GM21529 (cell line): Measurements from ENCODE around the gene RAP1GAP2.
"Not testable (repeated sequence)": the region's sequence is repeated elsewhere in the genome, so short reads cannot be mapped to it uniquely, and the experiment has no call there.

Experiments used
- ATAC-seq: cut with Tn5 transposase; IDR thresholded peaks from one replicate; pipeline ENCODE4 v1.9.1; 2021; ENCODE audit not compliant: unreplicated experiment

RAP1GAP2 gene

DNA sequence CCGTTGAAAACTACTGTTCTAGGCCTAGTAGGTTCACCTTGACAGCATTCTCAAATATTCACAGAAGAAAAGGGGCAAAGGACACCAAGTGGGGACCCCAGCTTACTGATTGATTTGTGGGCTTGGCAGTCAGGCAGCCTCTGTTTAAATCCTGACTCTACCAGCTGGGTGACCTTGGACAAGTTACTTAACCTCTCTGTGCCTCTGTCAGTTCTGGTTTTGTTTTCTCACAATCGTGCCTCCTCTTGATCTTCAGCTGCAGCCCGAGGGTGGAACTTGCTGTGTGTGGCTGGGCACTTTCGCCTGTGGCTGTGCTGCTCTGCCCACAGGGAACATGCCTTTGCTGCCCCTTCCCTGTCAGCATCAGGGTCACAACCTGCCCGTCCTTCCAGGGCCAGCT is 17.8 kb downstream of the RAP1GAP2 start:
- no peak for ATAC-seq

DNA sequence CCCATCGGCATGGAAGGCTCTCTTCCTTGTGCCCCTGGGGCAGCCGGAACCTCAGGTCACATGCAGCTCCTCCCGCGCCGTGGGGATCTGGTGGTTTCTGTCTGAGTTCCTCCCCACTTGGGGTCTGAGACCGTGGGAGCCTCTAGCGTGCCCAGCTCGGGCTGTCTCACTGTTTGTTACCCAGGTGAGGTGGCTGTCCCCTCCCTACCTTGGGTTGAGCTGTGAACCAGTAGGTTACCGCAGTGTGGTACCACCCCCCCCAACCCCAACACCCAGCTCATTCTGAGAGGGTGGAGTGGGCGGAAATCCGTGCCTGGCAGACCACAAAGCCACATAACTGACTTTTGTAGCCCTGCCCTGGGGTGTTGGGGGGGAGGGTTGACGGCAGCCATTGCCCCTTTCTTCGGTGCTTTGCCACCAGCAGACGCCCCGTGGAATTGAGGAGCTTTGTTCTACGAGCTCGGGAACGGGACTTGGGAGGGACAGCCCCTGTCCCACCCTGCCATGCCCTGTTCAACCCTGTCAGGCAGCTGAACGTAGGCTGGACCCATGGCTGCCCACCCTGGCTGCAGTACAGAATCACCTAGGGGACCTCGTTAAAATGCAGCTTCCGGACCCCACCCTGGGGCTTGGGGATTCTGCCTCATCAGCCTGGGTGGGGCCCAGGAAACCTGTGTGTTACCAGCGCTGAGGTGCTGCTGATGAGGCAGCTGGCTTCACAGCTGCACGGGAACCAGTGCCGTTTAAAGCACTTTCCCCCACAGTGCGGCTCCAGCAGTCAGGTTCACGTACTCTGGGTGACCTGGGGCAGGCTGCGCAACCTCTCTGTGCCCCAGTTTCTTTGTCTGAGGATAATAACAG is 18.5 kb downstream of the RAP1GAP2 start:
- ATAC-seq = no peak

DNA sequence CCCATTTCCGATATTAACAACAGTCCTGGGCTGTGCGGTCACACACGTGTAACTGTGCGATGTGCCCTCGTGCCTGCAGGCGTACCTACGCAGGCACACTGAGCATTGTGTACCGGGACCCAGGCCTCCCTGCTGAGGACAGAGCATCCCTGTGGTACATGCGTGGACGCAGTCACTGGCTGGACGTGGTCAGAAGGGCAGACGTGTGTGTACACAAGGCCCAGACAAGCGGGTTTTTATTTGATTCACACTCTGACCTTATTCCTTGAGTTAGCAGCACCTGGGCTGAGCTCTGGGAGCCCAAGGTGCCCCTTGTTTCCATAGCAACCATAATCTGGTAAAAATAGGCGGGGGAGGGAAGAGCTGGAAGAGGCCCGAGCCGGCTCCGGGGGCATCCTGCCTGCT is 19.5 kb downstream of the RAP1GAP2 start:
- ATAC-seq = no peak

DNA sequence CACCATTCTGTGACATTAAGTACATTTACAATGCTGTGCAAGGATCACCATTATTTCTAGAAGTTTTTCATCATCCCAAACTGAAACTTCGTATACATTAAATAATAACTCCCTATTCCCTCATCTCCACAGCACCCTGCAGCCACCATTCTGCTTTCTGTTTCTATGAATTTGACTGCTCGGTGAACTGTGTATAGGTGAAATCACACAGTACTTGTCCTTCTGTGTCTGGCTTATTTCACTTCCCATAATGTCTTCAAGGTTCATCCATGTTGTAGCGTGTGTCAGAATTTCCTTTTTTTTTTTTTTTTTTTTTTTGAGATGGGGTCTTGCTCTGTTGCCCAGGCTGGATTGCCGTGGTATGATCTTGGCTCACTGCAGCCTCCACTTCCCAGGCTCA is 20.4 kb downstream of the RAP1GAP2 start:
- no peak for ATAC-seq

DNA sequence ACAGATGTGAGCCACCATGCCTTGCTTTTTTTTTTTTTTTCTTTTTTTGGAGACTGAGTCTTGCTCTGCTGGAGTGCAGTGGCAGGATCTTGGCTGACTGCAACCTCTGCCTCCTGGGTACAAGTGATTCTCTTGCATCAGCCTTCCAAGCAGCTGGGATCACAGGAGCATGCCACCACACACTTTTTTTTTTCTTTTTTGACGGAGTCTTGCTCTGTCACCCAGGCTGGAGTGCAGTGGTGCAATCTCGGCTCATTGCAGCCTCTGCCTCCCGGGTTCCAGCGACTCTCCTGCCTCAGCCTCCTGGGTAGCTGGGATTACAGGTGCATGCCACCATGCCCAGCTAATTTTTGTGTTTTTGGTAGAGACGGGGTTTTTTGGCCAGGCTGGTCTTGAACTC is 23.1 kb downstream of the RAP1GAP2 start:
- ATAC-seq = not testable (repeated sequence)

DNA sequence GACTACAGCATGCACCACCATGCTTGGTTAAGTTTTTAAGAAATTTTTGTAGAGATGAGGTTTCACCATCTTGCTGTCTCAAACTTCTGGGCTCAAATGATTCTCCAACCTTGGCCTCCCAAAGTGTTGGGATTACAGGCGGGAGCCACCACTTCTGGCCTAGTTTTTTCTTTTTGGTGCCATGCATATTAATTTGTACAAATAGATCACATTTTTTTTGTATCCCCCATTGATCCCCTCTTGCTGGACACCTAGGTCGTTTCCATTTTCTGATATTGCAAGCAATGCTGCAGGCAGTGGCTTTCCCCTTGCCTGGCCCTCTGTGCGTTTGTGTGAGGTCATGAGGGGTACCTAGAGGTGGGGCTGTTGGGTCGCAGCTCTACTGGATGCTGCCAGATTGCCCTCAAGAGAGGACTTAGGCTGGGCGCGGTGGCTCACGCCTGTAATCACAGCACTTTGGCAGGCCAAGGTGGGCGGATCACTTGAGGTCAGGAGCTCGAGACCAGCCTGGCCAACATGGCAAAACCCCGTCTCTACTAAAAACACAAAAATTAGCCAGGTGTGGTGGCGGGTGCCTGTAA is 23.8 kb downstream of the RAP1GAP2 start:
- ATAC-seq = no peak

DNA sequence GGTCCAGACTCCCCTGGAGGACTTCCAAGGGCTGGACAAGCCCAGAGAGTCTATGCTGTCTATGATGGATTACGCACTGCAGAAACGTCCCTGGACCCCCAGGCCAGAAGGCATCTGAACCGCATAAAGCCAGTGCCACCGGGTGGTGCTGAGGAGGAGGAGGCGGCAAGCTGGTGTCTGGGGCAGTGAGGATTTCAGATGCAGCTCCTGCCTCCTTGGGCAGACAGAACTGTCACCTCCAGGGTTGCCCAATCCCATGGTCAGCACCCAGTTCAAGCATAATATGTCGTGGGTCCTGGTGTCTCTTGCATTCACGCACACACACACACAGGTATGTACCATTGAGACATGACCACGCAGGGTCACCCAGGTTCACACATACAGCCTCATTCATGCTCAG is 25.6 kb downstream of the RAP1GAP2 start:
- no peak for ATAC-seq

DNA sequence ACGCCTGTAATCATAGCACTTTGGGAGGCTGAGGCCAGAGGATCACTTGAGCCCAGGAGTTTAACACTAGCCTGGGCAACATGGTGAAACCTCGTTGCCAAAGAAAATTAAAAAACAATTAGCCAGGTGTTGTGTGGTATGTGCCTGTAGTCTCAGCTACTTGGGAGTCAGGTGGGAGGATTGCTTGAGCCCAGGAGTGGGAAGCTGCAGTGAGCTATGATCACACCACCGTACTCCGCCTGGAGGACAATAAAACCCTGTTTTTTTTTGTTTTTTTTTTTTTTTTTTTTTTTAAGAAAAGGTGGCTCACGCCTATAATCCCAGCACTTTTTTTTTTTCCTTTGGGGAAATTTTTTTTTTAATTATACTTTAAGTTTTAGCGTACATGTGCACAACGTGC is 26.1 kb downstream of the RAP1GAP2 start:
- no peak for ATAC-seq

DNA sequence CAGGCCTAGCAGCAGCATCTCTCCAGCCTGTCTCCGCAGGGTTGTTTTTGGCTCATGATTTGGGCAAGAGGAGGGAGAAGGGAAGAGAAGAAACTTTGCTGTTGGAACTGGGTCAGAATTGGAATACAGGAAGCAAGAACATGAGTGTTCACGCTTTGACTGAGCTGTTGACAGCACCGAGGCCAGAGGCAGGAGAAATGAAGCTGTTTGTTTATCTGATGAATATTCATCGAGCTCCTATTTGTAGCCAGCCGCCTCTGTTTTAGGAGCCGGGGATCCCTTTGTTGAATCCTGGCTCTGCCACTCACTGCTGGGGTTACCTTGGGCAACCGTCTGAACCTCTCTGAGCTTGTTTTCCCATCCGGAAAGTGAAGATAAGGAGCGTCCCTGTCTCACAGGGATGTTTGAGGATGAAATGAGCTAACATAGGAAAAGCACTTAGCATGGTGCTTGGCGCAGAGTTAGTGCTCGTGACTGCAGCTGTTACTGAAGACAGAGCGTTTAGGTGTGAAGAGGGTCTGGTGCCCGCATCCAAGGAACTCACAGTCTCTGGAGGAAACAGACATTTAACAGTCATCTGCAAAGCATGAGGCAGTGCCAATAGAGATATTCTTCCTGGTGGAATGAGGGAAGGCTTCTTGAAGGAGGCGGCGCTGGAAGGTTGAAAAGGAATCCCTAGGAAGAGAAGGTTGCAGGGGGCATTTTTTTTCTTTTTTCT is 29.2 kb downstream of the RAP1GAP2 start:
- no peak for ATAC-seq

DNA sequence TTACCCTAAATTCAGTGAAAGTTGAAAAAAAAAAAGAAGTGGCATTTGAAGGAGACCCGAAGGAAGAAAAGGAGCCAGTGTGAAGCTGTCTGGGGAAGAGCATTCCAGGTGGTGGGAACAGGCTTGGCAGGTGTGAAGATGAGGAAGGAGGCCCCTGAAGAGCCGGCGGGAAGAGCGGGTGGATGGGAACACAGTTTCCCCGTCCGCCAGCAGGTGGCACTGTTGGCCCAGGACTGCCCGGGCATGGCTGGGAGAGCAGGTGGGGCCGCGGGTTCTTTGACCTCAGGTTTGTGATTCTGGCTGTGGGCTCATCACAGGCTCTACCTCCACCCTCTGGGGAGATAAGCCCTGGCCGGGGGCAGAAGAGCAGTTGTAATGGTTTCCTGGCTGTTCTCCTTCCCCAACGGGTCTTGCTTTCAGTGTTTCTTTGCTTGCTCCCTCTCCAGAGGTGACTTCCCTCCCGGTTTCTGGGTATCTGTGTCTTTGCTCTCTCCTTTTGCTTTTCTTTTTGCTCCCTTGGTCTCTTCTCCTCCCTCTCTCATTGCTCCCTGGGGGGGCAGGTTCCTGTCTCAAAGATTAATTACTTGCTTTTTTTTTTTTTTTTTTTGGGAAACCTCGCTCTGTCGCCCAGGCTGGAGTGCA is 32.3 kb downstream of the RAP1GAP2 start:
- no peak for ATAC-seq

DNA sequence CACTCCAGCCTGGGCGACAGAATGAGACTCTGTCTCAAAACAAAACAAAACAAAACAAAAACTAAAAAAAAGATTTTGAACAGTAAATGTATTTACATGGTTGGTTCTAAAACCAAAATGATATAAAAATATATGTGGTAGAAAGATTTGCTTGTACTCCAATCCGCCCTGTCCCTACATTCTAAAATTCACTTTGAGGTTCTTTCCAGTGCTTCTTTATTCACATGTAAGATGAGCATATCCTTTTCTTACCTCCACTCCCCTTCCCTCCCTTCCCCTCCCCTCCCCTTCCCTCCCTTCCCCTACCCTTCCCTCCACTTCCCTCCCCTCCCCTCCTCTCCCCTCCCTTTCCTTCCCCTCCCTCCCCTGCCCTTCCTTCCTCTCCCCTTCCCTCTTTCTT is 34.4 kb downstream of the RAP1GAP2 start:
- no peak for ATAC-seq

DNA sequence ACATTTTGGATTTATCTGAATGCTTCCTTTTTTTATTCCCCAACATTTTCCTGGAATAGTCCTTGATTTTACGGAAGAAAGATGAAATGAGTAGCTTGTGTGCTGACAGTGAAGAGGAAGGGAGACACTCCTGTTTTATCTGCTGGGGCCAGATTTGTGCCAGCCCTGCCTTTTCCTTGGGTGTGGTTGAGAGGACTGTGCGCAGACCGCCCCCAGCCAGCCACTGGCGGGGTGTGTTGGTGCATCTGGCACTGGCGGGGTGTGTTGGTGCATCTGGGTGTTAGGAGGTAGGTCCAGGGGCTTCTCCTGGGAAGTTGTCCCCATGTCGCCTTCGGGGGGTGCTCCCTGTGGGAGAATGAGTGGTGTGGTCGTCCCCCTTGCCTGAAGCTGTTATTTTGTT is 39.5 kb downstream of the RAP1GAP2 start:
- no peak for ATAC-seq

DNA sequence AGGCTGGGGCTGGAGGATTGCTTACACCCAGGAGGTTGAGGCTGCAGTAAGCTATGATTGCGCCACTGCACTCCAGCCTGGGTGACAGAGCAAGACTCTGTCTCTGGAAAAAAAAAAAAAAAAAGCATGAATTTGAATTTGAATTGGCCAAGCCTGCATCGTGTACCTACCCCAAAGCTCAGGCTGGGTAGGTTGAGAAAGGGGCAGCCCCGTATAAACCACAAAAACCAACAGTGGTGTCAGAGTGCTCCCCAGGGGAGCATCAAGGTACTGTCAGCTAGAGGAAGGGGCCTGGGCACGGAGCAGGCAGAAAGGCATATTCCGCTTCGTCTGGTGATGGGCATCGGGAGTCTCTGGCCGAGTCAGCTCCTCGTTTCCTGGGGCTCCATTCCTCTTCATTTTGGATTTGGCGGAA is 40.9 kb downstream of the RAP1GAP2 start:
- peak; percentile 82 for ATAC-seq

DNA sequence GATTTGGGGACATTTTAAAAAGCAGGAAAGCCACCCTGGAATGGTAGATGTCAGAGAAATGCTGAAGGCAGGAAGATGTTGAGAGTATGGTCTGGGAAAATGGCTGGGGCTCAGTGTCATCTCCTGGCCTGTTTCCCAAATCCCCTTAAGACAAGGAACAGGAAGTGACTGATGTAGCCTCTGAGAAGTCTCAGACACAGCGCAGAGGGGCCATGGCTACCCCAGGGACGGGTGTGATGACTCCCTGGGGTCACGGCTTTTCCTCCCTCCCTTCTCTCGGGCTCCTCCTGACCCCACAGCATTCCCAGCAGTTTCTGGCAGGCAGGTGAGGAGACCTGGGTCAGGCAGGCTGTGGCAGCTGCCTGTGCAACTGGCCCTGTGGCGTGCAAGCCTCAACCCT is 45.4 kb downstream of the RAP1GAP2 start:
- ATAC-seq = no peak

DNA sequence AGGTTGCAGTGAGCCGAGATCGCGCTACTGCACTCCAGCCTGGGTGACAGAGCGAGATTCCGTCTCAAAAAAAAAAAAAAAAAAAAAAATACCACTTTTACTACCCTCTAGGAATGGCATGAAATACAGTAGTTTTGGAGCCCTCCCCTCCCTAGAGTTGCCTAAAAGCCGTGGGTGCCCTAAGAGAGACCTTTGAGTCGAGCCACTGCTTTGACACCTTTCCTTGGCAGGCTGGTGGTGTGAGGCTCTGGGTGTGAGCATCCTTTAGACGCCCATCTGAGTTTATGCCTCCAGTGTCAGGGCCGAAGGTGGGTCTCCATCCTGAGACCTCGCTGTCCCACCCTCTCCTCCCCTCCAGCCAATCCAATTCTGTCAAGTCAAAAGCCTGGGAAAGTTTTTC is 46.2 kb downstream of the RAP1GAP2 start:
- ATAC-seq = no peak

DNA sequence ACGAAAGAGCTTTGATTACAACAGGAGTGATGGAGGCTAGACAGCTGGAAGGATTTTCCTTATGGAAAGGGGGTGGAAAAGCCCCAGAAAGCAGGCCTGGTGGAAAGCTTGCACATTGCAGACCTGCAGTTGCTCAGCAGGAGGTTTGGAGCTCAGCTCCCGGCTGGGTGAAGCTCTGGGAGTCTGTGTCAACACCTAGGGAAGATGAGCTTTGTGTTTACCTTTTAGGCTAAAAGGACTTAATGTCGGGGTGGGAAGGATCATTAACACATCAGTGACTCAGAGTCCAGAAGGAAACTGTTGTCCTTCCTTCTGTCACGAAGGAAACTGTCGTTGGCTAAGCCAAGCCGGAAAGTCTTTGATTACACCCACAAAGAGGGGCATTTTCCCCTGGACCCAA is 48.2 kb downstream of the RAP1GAP2 start:
- no peak for ATAC-seq

DNA sequence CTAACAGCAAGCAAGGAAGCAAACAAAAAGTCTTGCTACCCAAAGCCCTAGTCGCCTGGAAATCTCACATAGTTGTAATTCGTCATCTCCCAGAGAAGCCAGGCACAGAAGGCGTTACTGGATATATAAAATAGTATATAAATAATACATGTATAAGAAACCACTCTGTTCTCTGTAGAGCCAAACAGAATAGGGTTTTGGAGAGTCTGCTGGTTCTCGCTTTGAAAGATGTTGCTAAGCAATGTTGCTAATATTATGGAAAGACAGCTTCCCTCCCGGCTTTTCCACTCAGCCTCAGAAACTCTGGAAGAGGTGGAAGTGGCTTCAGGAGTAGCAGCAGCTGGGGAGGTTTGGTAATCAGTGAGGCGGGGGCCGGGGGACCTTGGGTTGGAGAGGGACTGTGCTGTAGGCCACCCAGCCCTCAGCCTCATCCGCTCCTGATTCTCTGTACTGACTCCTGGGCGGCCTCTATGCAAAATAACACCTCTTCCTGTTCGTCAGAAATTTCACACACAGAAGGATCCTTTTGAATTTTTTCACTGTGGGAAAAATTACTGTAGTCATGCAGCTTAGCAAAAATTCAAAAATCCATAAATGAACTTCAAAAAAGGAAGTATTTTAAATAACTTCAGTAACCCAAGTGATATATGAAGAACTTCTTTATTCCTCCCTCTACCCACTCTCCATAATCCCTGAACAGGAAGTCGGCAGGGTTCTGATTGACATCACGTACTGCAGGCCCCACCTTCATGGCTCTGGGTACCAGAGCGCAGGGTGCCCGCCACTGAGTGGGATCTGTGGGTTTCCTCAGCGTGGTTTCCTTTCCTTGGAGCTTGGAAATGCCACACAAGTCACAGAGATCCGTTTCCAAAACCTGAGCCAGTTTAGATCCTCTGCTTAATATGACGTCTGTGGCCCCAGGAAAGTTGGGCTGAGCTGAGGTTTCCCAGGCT is 51.4 kb downstream of the RAP1GAP2 start:
- ATAC-seq = no peak

DNA sequence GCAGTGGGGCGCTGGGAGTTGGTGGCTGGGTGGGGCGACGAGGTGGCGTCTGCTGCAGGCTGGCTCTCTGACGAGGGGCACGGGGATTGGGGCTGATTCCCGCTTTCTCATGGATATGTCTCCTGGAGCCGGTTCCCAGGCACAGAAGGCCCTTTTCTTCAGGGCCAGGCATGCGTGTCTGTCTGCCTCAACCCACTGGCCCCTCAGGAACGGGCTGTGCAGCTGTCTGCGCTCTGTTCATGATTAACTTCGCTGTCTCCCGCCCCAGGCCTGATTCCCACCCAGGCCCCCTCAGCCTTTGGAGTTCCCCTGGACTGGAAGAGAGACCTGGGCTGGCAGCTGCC is 53.1 kb downstream of the RAP1GAP2 start:
- no peak for ATAC-seq

DNA sequence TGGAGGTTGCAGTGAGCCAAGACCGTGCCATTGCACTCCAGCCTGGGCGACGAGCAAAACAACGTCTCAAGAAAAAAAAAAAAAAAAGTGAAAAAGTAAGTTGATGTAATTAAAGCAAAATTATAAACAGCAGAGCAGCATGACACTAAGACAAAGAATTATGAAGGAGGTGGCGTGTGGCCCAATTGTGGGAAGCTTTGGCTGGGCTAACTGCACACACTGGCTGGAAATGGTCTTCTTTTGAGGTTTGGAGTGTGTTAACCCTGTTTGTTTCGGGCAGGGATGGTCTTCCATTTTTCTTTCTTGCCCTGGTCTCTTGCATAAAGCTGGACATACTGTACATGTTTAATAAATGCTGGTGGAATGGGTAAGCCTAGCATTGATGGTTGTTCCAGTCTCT is 54.8 kb downstream of the RAP1GAP2 start:
- no peak for ATAC-seq

DNA sequence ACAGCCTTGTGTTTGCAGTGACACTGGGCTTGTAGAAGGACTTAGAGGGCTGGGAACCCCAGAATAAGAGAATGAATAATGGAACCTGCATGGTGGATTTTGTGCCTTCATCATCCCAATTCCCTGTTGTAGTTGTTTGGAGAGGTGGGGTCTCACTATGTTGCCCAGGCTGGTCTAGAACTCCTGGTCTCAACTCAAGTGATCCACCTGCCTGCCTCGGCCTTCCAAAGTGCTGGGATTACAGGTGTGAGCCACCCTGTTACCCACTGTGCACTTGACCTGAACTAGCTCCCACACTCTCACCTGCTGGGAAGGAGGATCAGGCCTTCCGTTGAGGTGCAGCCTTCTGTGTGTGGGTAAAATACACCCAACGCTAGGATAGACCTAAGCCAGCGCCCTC is 55.4 kb downstream of the RAP1GAP2 start:
- ATAC-seq = no peak

DNA sequence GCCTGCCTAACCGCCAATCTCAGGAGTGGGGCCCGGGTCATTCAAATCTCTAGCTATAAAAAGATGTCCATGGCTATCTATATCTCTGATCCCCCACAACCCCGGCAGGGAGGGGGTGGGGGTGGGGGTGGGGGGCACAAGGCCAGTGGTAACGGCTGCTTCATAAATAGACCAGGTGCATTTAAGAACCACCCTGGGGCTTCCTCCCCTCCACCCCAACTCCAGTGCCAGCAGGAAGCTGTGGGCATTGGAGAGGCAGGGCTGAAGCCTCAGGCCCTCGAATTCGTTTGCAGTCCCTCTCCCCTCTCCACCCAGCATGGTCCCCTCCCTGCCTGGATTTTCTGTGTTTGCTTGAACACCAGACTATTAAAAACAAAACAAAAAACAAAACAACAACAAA is 56.0 kb downstream of the RAP1GAP2 start:
- no peak for ATAC-seq
